IPS-NIHi11 (cell line): Measurements from ENCODE around the gene ADAMTSL3.

Source experiments
- DNase-seq: peaks from one replicate; pipeline ENCODE4 v3.0.0; 2012; ENCODE audit warnings: mixed read lengths, low spot score

ADAMTSL3 gene

DNA sequence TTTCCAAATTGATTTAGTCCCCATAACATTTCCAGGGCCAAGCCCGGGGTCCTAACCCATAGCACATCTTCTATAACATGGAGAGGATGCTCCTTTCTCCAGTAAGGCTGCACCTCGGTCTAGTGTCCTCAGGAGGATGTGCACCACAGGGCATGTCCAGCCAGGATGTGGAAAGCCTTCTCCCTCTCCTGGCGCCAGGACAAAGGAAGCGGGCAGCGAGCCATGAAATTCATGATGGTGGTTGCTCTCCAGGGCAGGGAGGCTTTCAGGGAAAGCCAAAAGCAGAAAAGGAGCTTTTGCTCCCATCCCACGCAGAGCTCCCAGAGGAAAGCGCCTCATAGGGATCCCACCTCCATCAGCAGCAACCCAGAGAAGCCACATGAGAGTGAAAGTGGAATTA is 220.0 kb downstream of the ADAMTSL3 start:
- no peak for DNase-seq

DNA sequence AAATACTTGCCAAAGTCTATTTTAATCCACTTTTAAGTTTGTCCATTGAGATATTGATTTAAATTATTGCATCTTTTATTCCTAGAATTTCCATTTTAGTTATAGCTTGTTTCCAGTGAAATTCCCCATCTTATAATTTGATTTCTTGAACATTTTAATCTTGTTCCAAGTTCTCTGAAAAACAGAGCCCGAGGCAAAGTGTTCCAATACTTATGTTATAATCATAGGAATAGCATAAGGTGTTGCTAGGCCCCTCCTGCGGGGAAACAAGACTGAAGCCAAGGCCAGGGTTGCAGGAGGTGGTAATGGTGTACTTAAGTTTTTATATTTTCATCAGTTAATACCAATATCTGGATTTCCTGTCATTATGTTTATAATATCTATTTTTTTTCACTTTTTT is 226.6 kb downstream of the ADAMTSL3 start:
- no peak for DNase-seq

DNA sequence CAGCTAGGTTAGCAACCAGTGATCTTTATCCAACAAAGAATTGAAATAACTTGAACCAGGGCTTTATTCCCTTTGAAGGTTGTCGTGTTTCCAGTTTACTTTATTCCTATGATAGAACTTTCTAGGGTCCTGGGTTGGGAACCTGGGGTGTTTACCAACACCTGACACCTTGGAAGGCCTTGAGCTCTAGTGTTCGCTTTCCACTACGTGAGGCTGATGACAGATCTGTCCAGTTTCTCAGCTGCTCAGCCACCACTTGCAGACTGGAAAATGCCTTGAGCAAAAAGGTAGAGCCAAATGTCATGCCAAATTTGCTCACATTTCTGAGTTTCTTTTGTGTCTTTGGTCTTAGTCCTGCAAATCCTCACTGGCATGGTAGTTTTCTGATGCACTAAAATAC is 227.2 kb downstream of the ADAMTSL3 start:
- no peak for DNase-seq

DNA sequence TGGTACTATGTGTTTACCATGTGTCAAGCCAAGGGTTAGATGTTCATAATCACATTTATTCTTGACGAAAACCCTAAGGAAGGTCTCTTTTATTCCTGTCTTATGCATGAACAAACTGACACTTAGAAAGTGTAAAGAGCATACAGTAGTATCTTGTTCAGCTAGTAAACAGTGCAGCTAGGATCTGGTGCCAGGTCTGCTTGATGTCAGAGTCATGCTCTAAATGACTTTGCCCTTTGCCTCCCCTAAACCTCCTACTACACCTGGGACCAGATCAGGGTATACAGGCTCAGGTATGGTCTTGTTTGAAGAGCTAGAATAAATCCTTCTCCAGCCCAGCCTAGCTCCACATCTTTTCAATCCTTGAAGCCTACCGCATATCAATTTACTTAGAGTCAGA is 232.4 kb downstream of the ADAMTSL3 start:
- no peak for DNase-seq

DNA sequence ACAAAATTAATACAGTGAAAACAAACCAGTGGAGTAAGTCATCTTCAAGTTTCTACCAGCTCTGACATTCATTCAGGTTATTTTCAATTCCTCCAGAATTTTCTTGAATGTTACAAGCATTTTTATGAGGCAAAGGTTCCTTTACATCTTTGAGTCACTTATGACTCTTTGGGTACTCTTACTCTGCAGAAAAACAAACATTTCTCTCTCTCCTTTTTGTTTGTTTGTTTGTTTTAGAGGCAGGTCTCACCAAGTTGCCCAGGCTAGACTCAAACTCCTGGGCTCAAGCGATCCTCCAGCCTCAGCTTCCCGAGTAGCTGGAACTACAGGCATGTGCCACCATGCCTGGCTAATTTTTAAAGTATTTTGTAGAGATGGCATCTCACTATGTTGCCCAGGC is 233.5 kb downstream of the ADAMTSL3 start:
- no peak for DNase-seq

DNA sequence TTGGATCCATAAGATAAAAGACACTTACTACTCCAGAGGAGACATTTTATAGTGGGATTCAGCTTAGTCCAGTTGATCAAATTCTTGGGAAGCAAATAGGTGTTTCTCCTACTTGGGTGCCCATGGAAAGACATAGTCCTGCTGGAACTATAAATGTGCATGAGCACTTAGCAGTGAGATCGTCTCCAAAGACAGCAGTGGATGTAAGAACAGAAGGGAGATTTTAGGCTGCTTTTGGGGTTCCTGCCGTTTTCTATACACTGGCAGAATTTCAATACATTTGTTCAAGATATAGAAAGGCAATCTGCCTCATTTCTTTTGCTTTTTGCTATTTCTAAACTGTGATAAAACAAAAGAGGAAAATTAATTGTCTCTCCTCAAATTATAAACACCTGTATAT is 234.0 kb downstream of the ADAMTSL3 start:
- no peak for DNase-seq

DNA sequence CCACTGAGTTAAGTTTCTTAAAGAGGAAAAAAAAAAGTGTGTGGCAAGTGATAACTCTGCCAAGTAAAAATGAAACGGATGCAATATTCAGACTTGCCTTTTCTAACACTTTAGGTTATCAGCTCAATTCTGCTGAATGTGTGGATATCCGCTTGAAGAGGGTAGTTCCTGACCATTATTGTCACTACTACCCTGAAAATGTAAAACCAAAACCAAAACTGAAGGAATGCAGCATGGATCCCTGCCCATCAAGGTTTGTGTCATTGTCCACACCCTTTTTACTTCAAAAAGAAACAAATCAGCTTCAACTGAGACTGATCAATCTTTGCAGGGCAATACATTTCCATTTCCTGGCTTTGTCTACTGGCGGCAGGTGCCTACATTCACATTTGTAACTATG is 236.1 kb downstream of the ADAMTSL3 start:
- no peak for DNase-seq

DNA sequence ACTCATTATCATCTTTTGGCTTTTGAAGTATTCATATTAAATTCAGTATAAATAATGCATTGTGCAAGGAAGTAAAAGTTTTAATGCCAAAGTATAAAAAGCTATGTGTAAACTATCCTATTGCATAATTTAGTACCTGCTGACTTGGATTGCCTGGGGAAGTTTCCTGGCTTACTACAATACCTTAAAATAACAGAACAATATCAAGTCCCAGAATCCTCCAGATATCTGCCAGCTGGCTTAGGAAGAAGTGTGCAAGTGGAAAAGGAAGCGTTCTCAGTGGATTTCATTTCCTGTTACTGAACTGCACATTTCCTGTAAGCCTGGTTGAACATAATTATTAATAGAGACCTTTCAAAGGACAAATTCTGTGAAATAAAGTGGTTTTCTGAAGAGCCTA is 236.7 kb downstream of the ADAMTSL3 start:
- no peak for DNase-seq

DNA sequence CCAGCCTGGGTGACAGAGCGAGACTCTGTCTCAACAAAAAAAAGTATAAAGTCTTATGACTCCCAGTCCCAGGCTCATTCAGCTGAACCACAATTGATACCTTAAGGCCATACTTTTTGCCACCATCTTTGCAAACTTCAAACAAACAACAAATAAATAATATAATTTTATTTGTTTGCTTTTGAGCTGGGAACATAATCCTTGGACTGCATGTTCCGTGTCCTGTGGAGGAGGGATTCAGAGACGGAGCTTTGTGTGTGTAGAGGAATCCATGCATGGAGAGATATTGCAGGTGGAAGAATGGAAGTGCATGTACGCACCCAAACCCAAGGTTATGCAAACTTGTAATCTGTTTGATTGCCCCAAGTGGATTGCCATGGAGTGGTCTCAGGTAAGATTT is 238.6 kb downstream of the ADAMTSL3 start:
- no peak for DNase-seq

DNA sequence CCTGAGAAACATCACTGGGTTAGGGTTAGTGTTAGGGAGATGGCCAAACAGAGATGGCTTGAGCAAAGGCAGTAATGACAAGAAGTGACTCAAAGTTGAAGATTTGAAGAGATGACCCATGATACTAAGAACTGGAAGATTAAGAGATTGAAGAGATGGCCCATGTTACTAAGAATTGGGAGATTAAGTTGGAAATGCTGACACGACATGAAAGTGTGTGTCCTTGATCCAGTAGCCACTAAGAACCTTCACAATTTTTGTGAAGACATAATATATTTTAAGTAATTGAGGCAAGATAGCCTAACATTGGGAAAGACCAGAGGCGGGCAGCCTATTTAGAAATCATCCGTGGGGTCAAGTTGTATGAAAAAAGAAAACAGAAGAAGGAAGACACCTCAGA is 239.4 kb downstream of the ADAMTSL3 start:
- no peak for DNase-seq

DNA sequence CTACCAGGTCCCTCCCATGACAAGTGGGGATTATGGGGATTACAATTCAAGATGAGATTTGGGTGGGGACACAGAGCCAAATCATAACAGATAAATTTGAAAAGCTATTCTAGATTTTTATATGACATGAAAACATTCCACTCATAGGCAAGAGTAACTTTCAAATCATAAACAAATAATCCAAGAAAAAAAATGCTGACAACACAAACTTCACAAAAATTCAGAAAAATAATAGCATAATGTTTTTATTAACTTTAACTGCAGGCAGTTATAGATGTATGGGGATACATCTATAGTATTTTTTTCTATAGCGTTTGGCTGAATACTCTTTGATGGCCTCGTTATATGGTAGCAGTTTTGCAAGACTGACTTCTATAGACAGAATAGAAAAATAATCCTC is 243.1 kb downstream of the ADAMTSL3 start:
- DNase-seq, result no peak

DNA sequence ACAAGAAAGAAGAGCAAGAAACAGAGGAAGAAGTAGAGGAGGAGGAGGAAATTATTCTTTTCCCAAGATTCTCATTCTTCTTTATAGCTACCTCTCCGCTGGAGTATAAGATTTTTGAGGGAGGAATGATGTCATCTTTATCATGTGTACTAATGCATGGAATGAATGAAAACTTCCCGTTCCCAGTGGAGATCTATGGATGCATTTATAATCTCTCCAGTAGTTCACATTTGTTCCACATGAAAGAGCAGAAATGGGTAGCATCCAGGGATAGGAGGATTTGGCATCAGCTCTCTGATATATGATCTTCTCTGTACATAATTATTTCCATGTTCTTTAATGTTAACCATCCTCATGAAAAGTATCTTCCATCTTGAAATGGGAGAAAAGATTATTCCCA is 244.4 kb downstream of the ADAMTSL3 start:
- no peak for DNase-seq

DNA sequence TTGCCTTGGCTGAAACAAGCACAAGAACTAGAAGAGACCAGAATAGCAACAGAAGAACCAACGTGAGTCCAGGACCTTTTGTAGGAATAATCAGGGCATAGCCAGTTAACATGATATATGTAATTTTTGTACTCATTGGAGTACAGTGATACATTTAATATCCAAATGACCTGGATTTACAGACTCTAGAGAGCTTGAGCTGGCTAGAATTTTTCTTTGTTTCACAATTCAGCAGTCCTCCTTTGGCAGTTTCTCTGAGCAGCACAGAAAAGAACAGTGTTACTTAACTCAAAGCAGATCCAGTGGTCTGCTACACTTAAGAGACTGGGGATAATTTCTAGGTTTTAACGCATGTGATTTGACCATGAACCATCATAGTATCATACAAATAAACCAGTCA is 245.7 kb downstream of the ADAMTSL3 start:
- no peak for DNase-seq

DNA sequence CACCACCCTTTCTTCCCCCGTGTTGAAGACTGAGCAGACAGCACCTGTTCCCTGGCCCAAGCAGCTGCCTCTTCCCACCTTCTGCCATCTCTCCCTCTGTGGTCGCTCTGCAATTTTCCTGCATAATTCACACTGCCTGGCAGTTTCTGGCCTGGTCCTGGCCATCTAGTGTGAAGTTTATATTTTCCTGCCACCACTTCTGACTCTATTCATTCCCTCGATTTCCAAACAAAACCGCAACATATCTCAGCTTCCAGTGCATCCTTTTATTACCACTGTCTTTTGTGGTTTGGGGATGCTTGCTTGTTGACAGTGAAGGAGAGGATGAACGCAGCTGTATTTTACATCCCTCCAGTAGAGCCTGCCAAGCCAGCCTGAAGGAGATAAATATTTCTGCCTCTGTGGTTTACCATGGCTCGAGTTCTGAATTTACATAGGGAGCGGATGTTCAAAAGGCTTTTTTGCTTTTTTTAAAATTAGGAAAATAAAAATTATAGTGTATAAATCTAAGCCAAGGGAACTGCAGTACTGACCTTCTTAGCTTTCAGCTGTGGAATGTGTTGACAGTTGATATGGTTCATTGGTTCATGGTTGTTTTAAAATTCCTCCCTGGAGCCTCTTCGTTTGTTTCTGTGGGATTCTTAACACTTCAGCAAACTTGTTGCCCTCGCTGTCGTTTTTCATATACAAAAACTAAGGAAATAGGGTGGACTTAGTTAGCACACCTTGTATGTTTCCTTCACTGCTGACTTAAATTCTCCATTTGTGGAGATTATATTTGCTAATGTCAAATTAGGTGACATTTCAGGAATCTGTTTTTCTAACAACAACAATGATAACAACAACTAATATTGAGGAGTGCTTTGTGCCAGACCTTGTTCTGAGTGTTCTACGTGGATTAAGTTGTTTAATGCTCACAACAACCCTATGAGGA is 250.5 kb downstream of the ADAMTSL3 start:
- no peak for DNase-seq

DNA sequence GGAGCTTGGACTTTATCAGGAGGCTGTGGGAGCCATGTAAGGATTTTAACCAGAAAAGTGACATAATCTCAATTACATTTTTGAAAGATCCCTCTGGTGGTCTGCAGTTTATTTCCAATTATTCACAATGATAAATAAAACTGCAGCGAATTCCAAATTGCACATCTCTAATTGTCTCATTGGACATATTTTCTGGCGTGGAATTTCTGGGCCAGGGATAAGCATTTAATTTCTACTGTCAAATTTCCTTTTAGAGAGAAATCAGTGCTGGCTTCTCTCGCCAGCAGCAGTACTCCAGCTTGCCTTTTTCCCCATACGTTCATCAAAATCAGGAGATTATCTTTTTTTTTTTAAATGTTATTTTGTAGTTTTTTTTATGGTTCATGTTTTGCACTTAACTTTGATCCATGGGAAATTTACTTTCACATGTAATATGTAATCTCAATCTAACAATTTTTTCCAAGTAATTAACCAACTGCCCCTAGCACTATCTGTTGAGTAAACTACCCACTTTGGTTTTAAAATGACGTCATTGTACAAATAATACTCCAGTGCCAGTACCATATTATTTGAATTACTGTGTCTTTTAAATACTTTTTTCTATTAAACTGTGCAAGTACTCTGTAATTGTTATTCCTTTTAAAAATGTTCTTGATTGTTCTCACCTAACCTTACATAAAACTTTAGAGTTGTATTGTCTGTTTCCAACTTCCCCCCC is 251.8 kb downstream of the ADAMTSL3 start:
- DNase-seq, result no peak

DNA sequence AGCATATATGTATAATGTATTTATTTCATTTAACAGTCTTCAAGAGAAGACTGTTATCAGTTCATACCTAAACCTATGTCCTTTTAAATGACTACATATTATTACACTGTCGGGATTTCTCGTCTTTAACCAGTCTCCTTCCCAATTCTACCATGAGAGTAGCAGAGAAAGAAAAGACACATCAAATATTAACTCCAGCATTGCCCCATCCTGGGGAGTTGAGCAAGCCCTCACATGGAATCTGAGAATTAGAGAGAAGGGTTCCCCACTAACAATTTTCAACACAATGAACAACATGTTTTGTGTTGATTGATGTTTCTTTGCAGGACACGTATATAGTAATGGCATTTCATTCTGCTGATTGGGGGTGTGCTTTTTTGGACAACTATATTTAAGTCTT is 257.4 kb downstream of the ADAMTSL3 start:
- DNase-seq, result no peak

DNA sequence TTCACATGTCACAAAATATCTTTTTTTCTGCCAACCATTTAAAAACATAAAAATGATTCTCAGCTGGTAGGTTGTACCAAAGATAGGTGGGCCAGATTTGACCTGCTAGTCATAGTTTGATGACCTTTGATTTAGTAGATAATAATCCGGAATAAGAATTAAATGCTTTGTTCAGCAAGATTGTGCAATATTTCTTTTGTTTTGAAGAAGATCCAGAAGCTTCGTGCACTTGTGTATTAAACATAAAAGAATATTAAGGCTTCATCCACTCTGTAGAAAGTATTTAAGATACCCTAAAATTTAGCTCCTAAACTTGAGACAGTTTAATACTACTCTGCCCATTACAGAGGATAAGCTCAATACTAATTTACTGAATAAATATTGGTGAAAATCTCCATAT is 258.4 kb downstream of the ADAMTSL3 start:
- DNase-seq, result no peak

DNA sequence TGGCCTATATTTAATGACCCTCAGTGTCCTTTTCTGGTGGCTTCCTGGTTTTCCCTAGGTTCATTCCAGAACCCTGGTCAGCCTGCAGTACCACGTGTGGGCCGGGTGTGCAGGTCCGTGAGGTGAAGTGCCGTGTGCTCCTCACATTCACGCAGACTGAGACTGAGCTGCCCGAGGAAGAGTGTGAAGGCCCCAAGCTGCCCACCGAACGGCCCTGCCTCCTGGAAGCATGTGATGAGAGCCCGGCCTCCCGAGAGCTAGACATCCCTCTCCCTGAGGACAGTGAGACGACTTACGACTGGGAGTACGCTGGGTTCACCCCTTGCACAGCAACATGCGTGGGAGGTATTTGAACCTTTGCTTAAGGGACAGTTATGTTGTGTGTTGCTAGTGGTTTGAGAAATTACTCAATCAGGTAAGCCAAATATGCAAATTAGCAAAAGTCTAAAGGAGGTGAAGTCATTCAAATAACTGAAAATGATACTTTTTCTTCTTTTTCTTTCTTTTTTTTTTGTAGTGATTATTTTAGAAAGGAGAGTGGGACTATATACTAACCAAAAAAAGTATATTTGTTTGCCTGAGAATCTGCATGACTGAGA is 259.2 kb downstream of the ADAMTSL3 start:
- DNase-seq, result no peak

DNA sequence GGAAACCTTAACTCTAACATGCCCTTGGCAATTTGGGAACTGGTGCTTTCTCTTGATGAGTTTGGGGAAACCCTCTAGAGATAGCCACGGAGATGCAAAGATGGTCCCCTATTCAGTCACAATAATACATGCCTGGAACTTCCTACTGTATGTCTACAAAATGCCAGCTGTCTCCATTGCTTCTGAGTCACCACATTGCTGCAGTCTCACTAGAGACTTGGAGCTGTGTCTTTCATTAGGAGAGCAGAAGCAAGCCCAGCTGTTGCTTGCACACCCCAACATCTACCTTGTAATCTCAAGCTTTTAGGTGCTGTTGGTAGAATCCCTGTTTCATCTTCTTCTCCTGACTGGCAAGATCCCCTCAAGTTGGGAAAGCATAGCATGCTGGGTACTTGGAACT is 261.0 kb downstream of the ADAMTSL3 start:
- DNase-seq, result no peak

DNA sequence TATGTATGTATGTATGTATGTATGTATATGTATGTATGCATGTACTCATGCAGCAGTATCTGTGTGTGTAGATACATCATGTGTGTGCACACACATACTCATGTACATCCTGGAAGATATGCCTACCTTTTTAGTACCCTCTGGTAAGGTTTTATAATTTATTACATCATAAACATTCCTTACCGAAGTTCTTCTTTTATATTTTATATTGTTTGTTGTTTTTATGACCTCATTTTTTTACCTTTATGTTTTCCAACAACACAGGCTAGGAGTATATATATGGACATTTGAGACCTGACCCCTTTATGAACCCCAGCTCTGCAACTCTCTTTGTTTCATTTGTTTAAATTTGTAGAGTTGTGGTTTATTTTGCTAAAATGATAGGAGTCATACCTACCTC is 263.5 kb downstream of the ADAMTSL3 start:
- no peak for DNase-seq

DNA sequence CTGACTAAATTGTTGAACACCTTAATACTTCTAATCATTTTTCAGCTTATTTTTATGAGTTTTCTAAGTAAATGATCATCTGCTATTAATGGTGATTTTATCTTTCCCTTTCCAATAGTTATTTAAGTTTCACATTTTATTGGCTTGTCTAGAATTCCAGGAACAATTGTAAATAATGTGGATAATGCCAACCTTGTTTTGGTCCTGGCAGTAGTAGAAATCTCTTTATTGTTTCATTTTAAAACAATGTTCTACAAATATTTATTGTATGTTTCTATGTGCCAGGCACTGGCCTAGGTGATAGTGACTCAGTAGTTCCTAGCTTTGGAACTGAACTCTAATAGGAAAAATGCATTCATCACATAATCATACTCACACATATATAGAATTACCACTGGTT is 264.1 kb downstream of the ADAMTSL3 start:
- DNase-seq, result no peak

DNA sequence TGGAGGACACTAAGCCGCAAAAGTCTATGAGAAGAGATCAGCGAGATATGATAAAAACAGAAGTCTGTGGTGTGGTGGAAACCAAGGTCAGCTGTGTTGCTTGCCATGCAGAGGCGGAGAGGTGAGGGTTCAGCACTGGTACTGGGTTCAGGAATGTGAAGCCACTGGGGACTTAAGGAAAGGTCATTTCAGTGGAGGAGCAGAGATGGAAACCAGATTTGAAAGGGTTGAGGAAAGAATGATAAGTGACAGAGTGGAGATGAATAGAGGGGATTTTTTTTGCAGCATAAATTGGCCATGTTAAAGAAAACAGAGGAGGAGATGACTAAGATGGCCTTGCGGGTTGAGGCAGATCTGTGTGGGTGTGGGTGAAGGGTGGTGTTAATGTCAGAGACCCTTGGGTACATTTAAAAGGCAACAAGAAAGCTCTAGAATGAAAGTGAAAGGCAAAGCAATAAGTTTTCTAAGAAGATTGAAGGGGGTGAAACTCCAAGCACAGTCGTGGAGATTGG is 265.5 kb downstream of the ADAMTSL3 start:
- DNase-seq, result no peak

DNA sequence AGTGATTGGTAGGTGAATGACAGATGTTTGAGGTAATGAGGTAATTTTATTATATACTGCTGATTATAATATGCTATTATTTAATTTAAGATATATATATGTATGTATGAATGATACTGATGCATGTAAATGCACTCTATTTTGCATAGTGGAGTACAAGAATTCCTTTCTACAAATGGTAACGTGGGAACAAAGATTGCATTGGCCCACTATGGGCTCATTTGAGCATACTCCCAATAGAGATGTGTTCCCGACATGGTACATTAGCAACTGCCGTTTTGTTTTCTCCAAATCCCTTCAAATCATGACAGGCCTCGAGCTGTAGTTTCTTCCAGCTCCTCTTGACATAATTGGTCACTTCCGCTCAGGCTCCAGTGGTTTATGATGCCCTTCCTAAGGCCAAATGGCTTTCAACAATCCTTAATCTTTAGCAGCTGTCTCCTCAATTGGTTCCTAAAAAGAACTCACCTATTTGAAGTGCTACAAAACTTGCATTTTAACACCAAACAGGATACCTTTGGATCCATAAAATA is 266.1 kb downstream of the ADAMTSL3 start:
- no peak for DNase-seq
